NCI-H1930 (cell line): ENCODE data around the gene S1PR2.
"Not testable (repeated sequence)": the region's sequence is repeated elsewhere in the genome, so short reads cannot be mapped to it uniquely, and the experiment has no call there.

ENCODE experiments used
- DNase-seq, 2 experiments: peaks; one replicate each; lab custom pipeline; 2025; lab: John Stamatoyannopoulos, UW

Gene S1PR2

GRCh38 chr19:10190026-10190425 is 41.1 kb downstream of the S1PR2 start:
- no peak for DNase-seq

- DNase-seq: no peak
Observed at GRCh38 chr19:10189616-10190015, 41.5 kb downstream of the S1PR2 start.

GRCh38 chr19:10187315-10187714 is 43.8 kb downstream of the S1PR2 start:
- DNase-seq: no peak

- DNase-seq: no peak
Observed at GRCh38 chr19:10184636-10185035, 46.5 kb downstream of the S1PR2 start.

- no peak for DNase-seq
Observed at GRCh38 chr19:10183926-10184325, 47.2 kb downstream of the S1PR2 start.

- no peak for DNase-seq
Observed at GRCh38 chr19:10182847-10183246, 48.3 kb downstream of the S1PR2 start.

- no peak for DNase-seq
Observed at GRCh38 chr19:10182076-10182475, 49.1 kb downstream of the S1PR2 start.

- DNase-seq: no peak
Observed at GRCh38 chr19:10180459-10180858, 50.7 kb downstream of the S1PR2 start.

GRCh38 chr19:10180024-10180423 is 51.1 kb downstream of the S1PR2 start:
- DNase-seq: not testable (repeated sequence)

- no peak for DNase-seq
Observed at GRCh38 chr19:10173527-10173926, 57.6 kb downstream of the S1PR2 start.
